ENCODE data around the gene LIN7A. TPM values are rescaled to one million over a fixed set of nuclear protein-coding genes. Genes with fewer than 3 reads are reported as not detected.

The LIN7A gene
- total and polyA plus RNA-seq, 7 donors, result 0.60 to 10.7 (median 4.6) TPM

- no peak overlapping the region for H3K4me3 ChIP-seq
- no peaks in the 10 kb centered on the region for H3K27me3 ChIP-seq
- H3K27ac ChIP-seq, result no peak overlapping the region
- WGBS, 2 donors, result 64 to 76% methylated on average over 4 of the region's 4 CpGs
- no peaks in the 10 kb centered on the region for H3K9me3 ChIP-seq
- no peak for DNase-seq
- intact Hi-C loops (cut with DNase I), result no loop called here
- H3K36me3 ChIP-seq, result no peaks in the 10 kb centered on the region
- TF ChIP-seq POLR2AphosphoS5 (IDR thresholded peaks at IDR 0.05) (no peak), EP300 (IDR thresholded peaks at IDR 0.05) (no peak), POLR2A (IDR thresholded peaks at IDR 0.05) (no peak), CTCF (IDR thresholded peaks at IDR 0.05) (no peak)
- H3K4me1 ChIP-seq, result no peaks in the 10 kb centered on the region
Observed at GRCh38 chr12:80821513-80822000, 116.2 kb downstream of the LIN7A start.

- no peaks in the 10 kb centered on the region for H3K36me3 ChIP-seq
- H3K4me3 ChIP-seq, result no peak overlapping the region
- TF ChIP-seq EP300 (IDR thresholded peaks at IDR 0.05) (no peak), POLR2A (IDR thresholded peaks at IDR 0.05) (no peak), POLR2AphosphoS5 (IDR thresholded peaks at IDR 0.05) (no peak), CTCF (IDR thresholded peaks at IDR 0.05) (no peak)
- no peaks in the 10 kb centered on the region for H3K27me3 ChIP-seq
- H3K9me3 ChIP-seq, result no peaks in the 10 kb centered on the region
- intact Hi-C loops (cut with DNase I), result no loop called here
- peaks cover 0 to 9% (median 0%) of the 10 kb centered on the region in 4 donors for H3K4me1 ChIP-seq
- H3K27ac ChIP-seq, result no peak overlapping the region
- no peak for DNase-seq
Observed at GRCh38 chr12:80818878-80819277, 118.9 kb downstream of the LIN7A start.

- no peaks in the 10 kb centered on the region for H3K27me3 ChIP-seq
- H3K4me1 ChIP-seq, result peaks cover 0 to 9% (median 0%) of the 10 kb centered on the region in 4 donors
- H3K9me3 ChIP-seq, result no peaks in the 10 kb centered on the region
- TF ChIP-seq POLR2AphosphoS5 (IDR thresholded peaks at IDR 0.05), result no peak
- no peak for TF ChIP-seq CTCF (IDR thresholded peaks at IDR 0.05)
- no peak for TF ChIP-seq POLR2A (IDR thresholded peaks at IDR 0.05)
- TF ChIP-seq EP300 (IDR thresholded peaks at IDR 0.05), result no peak
- intact Hi-C loops (cut with DNase I), result no loop called here
- no peaks in the 10 kb centered on the region for H3K36me3 ChIP-seq
- H3K27ac ChIP-seq, result peak overlapping the region in 1 of 4 donors; percentile 3
- no peak overlapping the region for H3K4me3 ChIP-seq
- DNase-seq, result no peak
Observed at GRCh38 chr12:80815351-80815750, 122.4 kb downstream of the LIN7A start.

GRCh38 chr12:80814453-80814852 lies 123.3 kb downstream of the LIN7A start:
- no peak for DNase-seq
- TF ChIP-seq POLR2AphosphoS5 (IDR thresholded peaks at IDR 0.05), result no peak
- Histone ChIP-seq H3K4me1 (peaks cover 0 to 9% (median 0%) of the 10 kb centered on the region in 4 donors), H3K9me3 (no peaks in the 10 kb centered on the region), H3K27me3 (no peaks in the 10 kb centered on the region), H3K36me3 (no peaks in the 10 kb centered on the region), H3K27ac (no peak overlapping the region), H3K4me3 (no peak overlapping the region)
- intact Hi-C loops (cut with DNase I), result no loop called here
- WGBS, 2 donors, result 73 to 81% methylated on average over 4 of the region's 4 CpGs

- Histone ChIP-seq H3K9me3 (no peaks in the 10 kb centered on the region), H3K4me1 (peaks cover 0 to 9% (median 0%) of the 10 kb centered on the region in 4 donors), H3K27me3 (no peaks in the 10 kb centered on the region), H3K4me3 (no peak overlapping the region), H3K27ac (no peak overlapping the region), H3K36me3 (no peaks in the 10 kb centered on the region)
- no peak for DNase-seq
- no peak for TF ChIP-seq POLR2AphosphoS5 (IDR thresholded peaks at IDR 0.05)
- no peak for TF ChIP-seq POLR2A (IDR thresholded peaks at IDR 0.05)
- TF ChIP-seq EP300 (IDR thresholded peaks at IDR 0.05), result no peak
- no peak for TF ChIP-seq CTCF (IDR thresholded peaks at IDR 0.05)
- WGBS, 2 donors, result 40 to 67% methylated on average over 2 of the region's 2 CpGs
- intact Hi-C loops (cut with DNase I), result no loop called here
Observed at GRCh38 chr12:80813820-80814219, 123.9 kb downstream of the LIN7A start.
